Panc1 (cell line): ENCODE measurements around the gene EZH2. TPM values are rescaled to one million over a fixed set of nuclear protein-coding genes. Genes with fewer than 3 reads are reported as not detected.

Source experiments
- ATAC-seq: fragments of 200-7000 bp; cut with Tn5 transposase; 2 replicates; pipeline ENCODE4 v1.9.1; 2020; ENCODE audit warnings: mild to moderate bottlenecking, moderate library complexity
- BruUV-seq: library from RNA; stranded (reverse); fragments of 400-500 nt; replicated peaks from 2 replicates; lab custom pipeline; 2021; lab: Mats Ljungman, UMichigan
- CTCF ChIA-PET: fragments of 300-600 bp; sonication (Branson Sonifier 250); formaldehyde crosslinking; loops from one replicate; lab custom pipeline; 2022; ENCODE audit warnings: antibody characterized with exemption; lab: Charles Lee
- POLR2A ChIA-PET: fragments of 300-600 bp; sonication (Branson Sonifier 250); formaldehyde crosslinking; loops from one replicate; lab custom pipeline; 2022; ENCODE audit warnings: antibody characterized with exemption; lab: Charles Lee
- DNase-seq: peaks from one replicate; pipeline ENCODE4 v3.0.0-alpha.2; 2010; ENCODE audit warnings: low read depth, low spot score
- H3K27ac ChIP-seq: 2 replicates; pipeline ENCODE4 v1.5.1; 2011; ENCODE audit warnings: mild to moderate bottlenecking, low read length, inconsistent platforms
- H3K27me3 ChIP-seq: fragments of 200-500 bp; sonication (Bioruptor generic); 2 replicates; pipeline ENCODE4 v1.6.0; 2014; ENCODE audit warnings: low read length, inconsistent platforms; ENCODE audit not compliant: control insufficient read depth, insufficient read depth
- H3K36me3 ChIP-seq: fragments of 200-500 bp; sonication (Bioruptor generic); 2 replicates; pipeline ENCODE4 v1.5.1; 2014; ENCODE audit warnings: inconsistent platforms, mild to moderate bottlenecking, low read length, moderate library complexity; ENCODE audit not compliant: control insufficient read depth, insufficient read depth
- H3K4me1 ChIP-seq: 2 replicates; pipeline ENCODE4 v1.5.1; 2011; ENCODE audit warnings: inconsistent platforms, mild to moderate bottlenecking, low read length, moderate library complexity; ENCODE audit not compliant: control insufficient read depth, insufficient read depth
- H3K4me3 ChIP-seq, 2 experiments: 2 replicates each; pipeline ENCODE4 v1.5.1; 2011 to 2012; ENCODE audit warnings: low read depth in 2 of 2, low read length in 2 of 2, mild to moderate bottlenecking in 2 of 2, inconsistent platforms in 1 of 2, moderate library complexity in 1 of 2
- H3K9me3 ChIP-seq: fragments of 200-500 bp; sonication (Bioruptor generic); 2 replicates; pipeline ENCODE4 v1.5.1; 2014; ENCODE audit warnings: low read depth, mild to moderate bottlenecking, inconsistent platforms, low read length, moderate library complexity; ENCODE audit not compliant: control insufficient read depth, insufficient read depth
- CTCF ChIP-seq: fragments of 450-650 bp; IDR thresholded peaks from 2 replicates; pipeline ENCODE4 v1.5.1; 2017; ENCODE audit warnings: mild to moderate bottlenecking
- POLR2AphosphoS5 ChIP-seq: IDR thresholded peaks from 2 replicates; pipeline ENCODE4 v1.6.1; 2012; ENCODE audit warnings: mild to moderate bottlenecking, low read depth, low read length, moderate library complexity
- REST ChIP-seq, 2 experiments: IDR thresholded peaks; 2 replicates each; pipeline ENCODE4 v1.6.1; 2011 to 2012; ENCODE audit warnings: low read depth in 2 of 2, control low read depth in 1 of 2, low read length in 1 of 2, mild to moderate bottlenecking in 1 of 2, moderate library complexity in 1 of 2; ENCODE audit not compliant: insufficient read depth in 1 of 2
- SIN3A ChIP-seq: IDR thresholded peaks from 2 replicates; pipeline ENCODE4 v1.6.1; 2012; ENCODE audit warnings: low read depth, mild to moderate bottlenecking, low read length, moderate library complexity, borderline replicate concordance; ENCODE audit not compliant: insufficient read depth
- TCF7L2 ChIP-seq: IDR thresholded peaks from 2 replicates; pipeline ENCODE4 v1.6.1; 2011; ENCODE audit warnings: mild to moderate bottlenecking, low read depth, low read length, inconsistent platforms
- in situ Hi-C: cut with HindIII; loops from 2 replicates; pipeline ENCODE4 v1.10.0; 2016; ENCODE audit warnings: low sequenced_read_pairs, low pct_unique_long_range_greater_than_20kb
- intact Hi-C: fragments of 100-400 bp; cut with micrococcal nuclease; formaldehyde crosslinking; loops from one replicate; pipeline ENCODE4 v1.10.0; 2022; ENCODE audit not compliant: unreplicated experiment
- total RNA-seq: library from RNA; stranded (reverse); gene quantifications from one replicate; pipeline ENCODE4 v1.2.1, GENCODE V29; 2021; ENCODE audit not compliant: unreplicated experiment

The EZH2 gene
- total RNA-seq, 1 experiment from 2014 or later, result 38.3 TPM

DNA sequence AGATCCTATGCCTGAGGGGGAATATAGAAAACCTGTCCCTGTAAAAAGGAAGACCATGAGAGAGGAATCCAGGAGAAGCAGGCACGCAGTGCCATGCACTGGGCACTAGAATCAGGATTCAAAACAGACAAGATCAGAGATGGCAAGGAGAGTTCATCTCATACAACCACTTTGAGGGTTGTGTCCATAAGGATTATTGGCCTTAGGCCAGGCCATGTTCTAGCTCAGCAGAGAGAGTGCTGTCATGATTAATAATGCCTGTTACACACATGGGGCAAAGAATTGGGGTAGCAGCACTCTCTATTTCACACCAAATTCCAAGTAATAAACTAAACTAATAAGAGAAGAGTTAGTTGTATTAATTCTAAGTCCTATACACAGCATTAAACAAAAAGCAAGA is 29.1 kb downstream of the EZH2 start:
- POLR2A ChIA-PET, result no interaction called here
- BruUV-seq, result no TSS peak
- in situ Hi-C loops (no loop called here), intact Hi-C loops (no loop called here)
- TF ChIP-seq SIN3A (no peak), CTCF (no peak), TCF7L2 (no peak), REST (IDR thresholded peaks at IDR 0.05; ENCODE audit: insufficient read depth in 1 of 2, low read depth in 2 of 2, low read length in 1 of 2) (no peak), POLR2AphosphoS5 (no peak)
- Histone ChIP-seq H3K4me3 (no peak overlapping the region), H3K9me3 (no peaks in the 10 kb centered on the region), H3K27ac (no peak overlapping the region), H3K36me3 (no peaks in the 10 kb centered on the region), H3K27me3 (no peaks in the 10 kb centered on the region), H3K4me1 (peaks cover 27% of the 10 kb centered on the region)
- ATAC-seq, result no peak
- DNase-seq, result no peak
- CTCF ChIA-PET, result interaction anchor here (1.2 kb wide), 1 partner anchor 112 kb away, joined by 3 read pairs; no protein-coding TSS in a partner anchor

DNA sequence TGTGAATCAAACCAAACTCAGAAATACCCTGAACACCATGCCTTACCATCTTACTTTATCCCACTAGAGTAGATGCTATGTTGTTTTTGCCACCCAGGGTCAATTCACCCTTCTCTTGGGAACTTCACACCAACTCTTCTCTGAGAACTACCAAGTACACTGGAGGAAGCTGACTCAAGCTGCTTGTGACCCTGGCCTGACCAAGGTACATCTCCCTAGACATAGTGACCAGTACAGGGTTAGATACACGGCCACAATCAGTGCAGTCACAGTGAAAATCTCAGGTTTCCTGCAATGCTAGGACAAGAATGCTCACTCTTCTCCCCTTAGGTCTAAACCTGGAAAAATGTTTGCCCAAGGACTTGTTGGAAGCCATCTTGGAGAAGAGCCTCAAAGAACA is 31.8 kb downstream of the EZH2 start:
- no TSS peak for BruUV-seq
- POLR2A ChIA-PET, result no interaction called here
- CTCF ChIA-PET, result interaction anchor here (0.6 kb wide), 2 partner anchors 10 to 111 kb away, joined by 8 to 9 read pairs; no protein-coding TSS in a partner anchor

More for the DNA sequence above, 31.8 kb downstream of the EZH2 start:
- H3K27ac ChIP-seq, result no peak overlapping the region
- TF ChIP-seq REST (IDR thresholded peaks at IDR 0.05; ENCODE audit: insufficient read depth in 1 of 2, low read depth in 2 of 2, low read length in 1 of 2) (no peak), POLR2AphosphoS5 (no peak), SIN3A (no peak), CTCF (no peak), TCF7L2 (no peak)
- DNase-seq (no peak), ATAC-seq (0 out of 2 replicates have a peak, but pooled peaks have one; percentile 21)
- no peaks in the 10 kb centered on the region for H3K27me3 ChIP-seq
- in situ Hi-C loops, result no loop called here
- peaks cover 46% of the 10 kb centered on the region for H3K4me1 ChIP-seq
- no peaks in the 10 kb centered on the region for H3K36me3 ChIP-seq
- H3K4me3 ChIP-seq, result no peak overlapping the region
- no peaks in the 10 kb centered on the region for H3K9me3 ChIP-seq
- intact Hi-C loops, result no loop called here
